Neuronal stem cell (in vitro differentiated cells): ENCODE measurements around the gene CT47C1.

Experiments used
- DNase-seq: peaks from one replicate; pipeline ENCODE4 v3.0.0-alpha.2; 2013; ENCODE audit warnings: low spot score
- H2AFZ ChIP-seq: one replicate; pipeline ENCODE4 v1.6.1; 2013; ENCODE audit warnings: mild to moderate bottlenecking, low read length, inconsistent platforms
- H2AK5ac ChIP-seq: 2 replicates; pipeline ENCODE4 v1.6.1; 2013; ENCODE audit warnings: low read depth, mild to moderate bottlenecking, inconsistent platforms, low read length, moderate library complexity, mixed read lengths
- H2BK120ac ChIP-seq: 2 replicates; pipeline ENCODE4 v1.6.1; 2013; ENCODE audit warnings: low read depth, mild to moderate bottlenecking, inconsistent platforms, low read length, moderate library complexity, mixed read lengths
- H2BK12ac ChIP-seq: one replicate; pipeline ENCODE4 v1.6.1; 2013; ENCODE audit warnings: low read length, inconsistent platforms
- H2BK15ac ChIP-seq: 2 replicates; pipeline ENCODE4 v1.6.1; 2013; ENCODE audit warnings: mild to moderate bottlenecking, low read length, inconsistent platforms, mixed read lengths
- H2BK5ac ChIP-seq: one replicate; pipeline ENCODE4 v1.6.1; 2013; ENCODE audit warnings: inconsistent platforms, mild to moderate bottlenecking, low read length, moderate library complexity
- H3K14ac ChIP-seq: one replicate; pipeline ENCODE4 v1.6.1; 2013; ENCODE audit warnings: low read length, inconsistent platforms
- H3K18ac ChIP-seq: 2 replicates; pipeline ENCODE4 v1.6.1; 2013; ENCODE audit warnings: low read length, inconsistent platforms
- H3K23ac ChIP-seq: 2 replicates; pipeline ENCODE4 v1.6.1; 2013; ENCODE audit warnings: low read depth, mild to moderate bottlenecking, mixed read lengths, low read length, inconsistent platforms; ENCODE audit not compliant: poor library complexity
- H3K27ac ChIP-seq: replicated peaks from 3 replicates; pipeline ENCODE4 v1.5.1; 2013; ENCODE audit warnings: low read length, inconsistent platforms
- H3K27me3 ChIP-seq, 3 experiments: 2 replicates each; pipeline ENCODE4 v1.6.1; 2013; ENCODE audit warnings: low read length in 3 of 3, mild to moderate bottlenecking in 2 of 3, inconsistent platforms in 1 of 3, low read depth in 1 of 3, mixed read lengths in 1 of 3, moderate library complexity in 1 of 3; ENCODE audit not compliant: control insufficient read depth in 3 of 3, insufficient read depth in 3 of 3
- H3K36me3 ChIP-seq, 2 donors: replicated peaks in 1 of 2; 2 replicates each; pipeline ENCODE4 v1.6.1; 2013; ENCODE audit warnings: low read length in 2 of 2; ENCODE audit not compliant: control insufficient read depth in 2 of 2, insufficient read depth in 2 of 2
- H3K4ac ChIP-seq: 2 replicates; pipeline ENCODE4 v1.6.1; 2013; ENCODE audit warnings: inconsistent platforms, mild to moderate bottlenecking, low read length, moderate library complexity
- H3K4me1 ChIP-seq, 2 donors: 1 replicate in 1 of 2; 2 replicates in 1 of 2; pipeline ENCODE4 v1.6.1; 2013; ENCODE audit warnings: low read length in 2 of 2, low read depth in 1 of 2; ENCODE audit not compliant: control insufficient read depth in 2 of 2, insufficient read depth in 1 of 2
- H3K4me2 ChIP-seq: one replicate; pipeline ENCODE4 v1.6.1; 2013; ENCODE audit warnings: mild to moderate bottlenecking, low read length, inconsistent platforms; ENCODE audit not compliant: insufficient read depth, poor library complexity, severe bottlenecking
- H3K4me3 ChIP-seq, 2 donors: 2 replicates each; pipeline ENCODE4 v1.5.1; 2013; ENCODE audit warnings: low read length in 2 of 2, mild to moderate bottlenecking in 2 of 2, inconsistent platforms in 1 of 2, moderate library complexity in 1 of 2
- H3K79me1 ChIP-seq: one replicate; pipeline ENCODE4 v1.6.1; 2013; ENCODE audit warnings: low read depth, mild to moderate bottlenecking, inconsistent platforms, low read length, moderate library complexity
- H3K9ac ChIP-seq: one replicate; pipeline ENCODE4 v1.6.1; 2013; ENCODE audit warnings: mild to moderate bottlenecking, low read depth, low read length, inconsistent platforms; ENCODE audit not compliant: poor library complexity
- H3K9me3 ChIP-seq, 2 donors: replicated peaks in 1 of 2; 2 replicates each; pipeline versions ENCODE3 to v1.6.1; 2013; ENCODE audit warnings: low read length in 2 of 2, mild to moderate bottlenecking in 2 of 2, inconsistent platforms in 1 of 2, low read depth in 1 of 2, mixed read lengths in 1 of 2, moderate library complexity in 1 of 2; ENCODE audit not compliant: control insufficient read depth in 2 of 2, insufficient read depth in 1 of 2
- H4K8ac ChIP-seq: one replicate; pipeline ENCODE4 v1.6.1; 2013; ENCODE audit warnings: low read depth, mild to moderate bottlenecking, inconsistent platforms, low read length, moderate library complexity
- H4K91ac ChIP-seq: one replicate; pipeline ENCODE4 v1.6.1; 2013; ENCODE audit warnings: low read length, low read depth, mild to moderate bottlenecking, inconsistent platforms; ENCODE audit not compliant: poor library complexity
- WGBS, 2 donors: extraction: QIAGEN DNeasy Blood & Tissue Kit; methylation state at CpG; one replicate each; pipeline ENCODE4 v1.1.7; 2013; ENCODE audit warnings: missing lambda C conversion rate in 2 of 2, mixed read lengths in 1 of 2; ENCODE audit not compliant: insufficient read length in 2 of 2, insufficient replicate concordance in 1 of 2; ENCODE audit errors: extremely low coverage in 2 of 2; 5-methylcytosine and 5-hydroxymethylcytosine counted together

CT47C1 gene

DNA sequence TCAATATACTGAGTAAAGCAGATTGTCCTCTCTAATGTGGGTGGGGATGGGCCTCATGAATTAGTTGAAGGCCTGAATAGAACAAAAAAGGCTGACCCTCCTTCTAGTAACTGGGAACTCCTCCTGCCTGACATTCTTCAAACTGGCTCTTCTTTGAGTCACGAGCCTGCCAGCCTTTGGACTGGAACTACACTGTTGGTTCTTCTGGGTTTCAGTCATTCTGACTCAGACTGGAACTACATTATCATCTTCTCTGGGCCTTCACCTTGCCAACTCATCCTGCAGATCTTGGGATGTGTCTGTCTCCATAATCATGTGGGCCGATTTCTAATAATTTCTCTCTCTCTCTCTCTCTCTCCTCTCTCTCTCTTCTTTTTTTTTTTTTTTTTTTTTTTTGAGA is 26.9 kb upstream of the CT47C1 start:
- WGBS, 2 donors, result no CpG with 5 or more reads among the region's 2 CpGs
- no peak overlapping the region for H3K14ac ChIP-seq

DNA sequence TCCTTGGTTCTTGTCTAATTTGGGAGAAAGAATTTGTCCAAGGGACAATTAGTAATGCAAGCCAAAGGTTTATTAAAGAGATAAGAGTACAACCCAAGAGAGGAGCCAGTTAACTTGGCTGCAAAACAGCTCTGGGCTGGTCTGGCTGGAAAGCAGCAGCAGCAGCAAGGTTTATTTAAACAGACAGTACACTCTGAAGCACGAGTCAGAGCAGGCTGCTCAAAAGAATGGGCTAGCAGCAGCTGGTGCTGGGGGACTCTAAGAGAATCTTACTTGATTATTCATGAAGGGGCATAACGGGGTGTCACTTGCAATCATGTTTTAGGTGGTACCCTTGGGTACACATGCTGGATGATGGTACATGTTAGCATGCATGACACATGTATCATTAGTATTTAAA is 17.1 kb upstream of the CT47C1 start:
- no CpG with 5 or more reads among the region's 2 CpGs for WGBS, 2 donors
- no peaks in the 10 kb centered on the region for H3K79me1 ChIP-seq
- no peak overlapping the region for H2AFZ ChIP-seq

More for the DNA sequence above, 26.9 kb upstream of the CT47C1 start:
- no peak overlapping the region for H4K91ac ChIP-seq
- H3K9me3 ChIP-seq, result no peaks in the 10 kb centered on the region
- H3K27me3 ChIP-seq, result peaks cover 0 to 5% (median 0%) of the 10 kb centered on the region in 3 experiments
- H3K4ac ChIP-seq, result no peak overlapping the region
- no peak overlapping the region for H2AK5ac ChIP-seq
- H3K79me1 ChIP-seq, result no peaks in the 10 kb centered on the region
- H2BK5ac ChIP-seq, result no peak overlapping the region
- H2BK15ac ChIP-seq, result no peak overlapping the region
- no peak overlapping the region for H3K9ac ChIP-seq
- no peak overlapping the region for H3K18ac ChIP-seq
- no peak for DNase-seq
- no peak overlapping the region for H3K4me3 ChIP-seq
- no peaks in the 10 kb centered on the region for H3K36me3 ChIP-seq
- peaks cover 0 to 3% of the 10 kb centered on the region in 2 donors for H3K4me1 ChIP-seq
- no peak overlapping the region for H3K4me2 ChIP-seq
- no peak overlapping the region for H2AFZ ChIP-seq
- H4K8ac ChIP-seq, result no peak overlapping the region
- no peak overlapping the region for H2BK120ac ChIP-seq
- H2BK12ac ChIP-seq, result no peak overlapping the region
- H3K23ac ChIP-seq, result no peak overlapping the region
- H3K27ac ChIP-seq, result no peak overlapping the region

DNA sequence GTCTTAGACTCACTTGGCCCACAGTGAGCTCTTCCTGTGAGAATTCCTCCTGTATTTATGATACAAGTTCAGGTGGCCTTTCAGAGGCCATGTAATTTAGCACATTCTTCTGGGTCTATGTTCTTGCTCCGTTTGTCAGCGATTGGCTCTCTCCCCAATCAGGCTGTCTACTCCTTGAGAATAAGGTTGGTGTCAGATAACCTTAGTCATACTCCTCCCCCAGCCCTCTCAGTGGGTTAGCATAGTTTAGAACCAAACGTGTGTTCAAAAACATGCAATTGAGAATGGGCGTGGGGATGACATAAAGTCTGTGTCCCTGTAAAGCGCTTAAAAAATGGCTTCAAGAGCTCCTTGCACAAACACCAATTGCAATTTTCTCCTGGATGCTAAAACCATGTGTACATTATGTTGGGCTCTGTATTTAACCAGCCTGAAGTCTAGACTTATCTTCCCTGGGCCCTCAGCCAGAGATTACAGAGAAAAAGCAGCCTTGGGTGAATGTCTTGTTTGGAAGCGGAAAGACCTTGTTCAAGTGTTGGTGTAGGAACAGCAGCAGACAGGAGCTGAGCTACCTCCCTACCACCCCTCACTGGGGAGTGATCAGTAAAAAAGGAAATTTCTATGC is 9.9 kb upstream of the CT47C1 start:
- no peak overlapping the region for H3K18ac ChIP-seq
- H4K8ac ChIP-seq, result no peak overlapping the region
- WGBS, 2 donors, result no CpG with 5 or more reads among the region's 6 CpGs
- H3K27ac ChIP-seq, result no peak overlapping the region
- H2AFZ ChIP-seq, result no peak overlapping the region
- H3K14ac ChIP-seq, result no peak overlapping the region
- H3K36me3 ChIP-seq, result no peaks in the 10 kb centered on the region
- no peak overlapping the region for H2AK5ac ChIP-seq
- H3K4ac ChIP-seq, result no peak overlapping the region
- H3K27me3 ChIP-seq, result no peaks in the 10 kb centered on the region
- H3K4me1 ChIP-seq, result peaks cover 0 to 3% of the 10 kb centered on the region in 2 donors
- DNase-seq, result peak; percentile 5
- no peak overlapping the region for H2BK12ac ChIP-seq
- H3K23ac ChIP-seq, result no peak overlapping the region
- H4K91ac ChIP-seq, result no peak overlapping the region
- no peak overlapping the region for H3K4me2 ChIP-seq
- no peaks in the 10 kb centered on the region for H3K9me3 ChIP-seq
- no peak overlapping the region for H3K9ac ChIP-seq
- H3K79me1 ChIP-seq, result no peaks in the 10 kb centered on the region
- no peak overlapping the region for H2BK15ac ChIP-seq
- H2BK5ac ChIP-seq, result no peak overlapping the region
- H2BK120ac ChIP-seq, result no peak overlapping the region
- no peak overlapping the region for H3K4me3 ChIP-seq

More for the DNA sequence above, 17.1 kb upstream of the CT47C1 start:
- H4K8ac ChIP-seq, result no peak overlapping the region
- H3K14ac ChIP-seq, result no peak overlapping the region
- H3K9ac ChIP-seq, result no peak overlapping the region
- H2BK5ac ChIP-seq, result no peak overlapping the region
- H2BK12ac ChIP-seq, result no peak overlapping the region
- peaks cover 0 to 4% of the 10 kb centered on the region in 2 donors for H3K4me1 ChIP-seq
- H2AK5ac ChIP-seq, result no peak overlapping the region
- H3K27me3 ChIP-seq, result peaks cover 0 to 5% (median 0%) of the 10 kb centered on the region in 3 experiments
- no peak for DNase-seq
- H3K18ac ChIP-seq, result no peak overlapping the region
- no peak overlapping the region for H3K4me2 ChIP-seq
- H3K23ac ChIP-seq, result no peak overlapping the region
- H4K91ac ChIP-seq, result no peak overlapping the region
- H3K9me3 ChIP-seq, result no peaks in the 10 kb centered on the region
- H2BK120ac ChIP-seq, result no peak overlapping the region
- no peak overlapping the region for H3K4me3 ChIP-seq
- H3K27ac ChIP-seq, result no peak overlapping the region
- no peak overlapping the region for H3K4ac ChIP-seq
- H2BK15ac ChIP-seq, result no peak overlapping the region
- H3K36me3 ChIP-seq, result no peaks in the 10 kb centered on the region

DNA sequence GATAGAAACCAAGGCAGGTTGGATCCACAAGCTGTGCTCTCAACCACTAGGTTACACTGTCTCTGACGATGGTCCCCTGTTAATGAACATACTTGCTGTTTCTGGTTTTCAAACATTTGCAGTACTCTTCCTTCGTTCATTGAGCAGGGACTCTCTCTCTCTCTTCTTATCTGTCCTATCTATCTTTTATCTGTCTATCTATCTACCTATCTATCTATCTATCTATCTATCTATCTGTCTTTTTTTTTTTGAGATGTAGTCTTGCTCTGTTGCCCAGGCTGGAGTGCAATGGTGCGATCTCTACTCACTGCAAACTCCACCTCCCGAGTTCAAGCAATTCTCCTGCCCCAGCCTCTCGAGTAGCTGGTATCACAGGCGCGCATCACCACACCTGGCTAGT is 9.4 kb upstream of the CT47C1 start:
- Histone ChIP-seq H3K27me3 (no peaks in the 10 kb centered on the region), H3K23ac (no peak overlapping the region), H3K14ac (no peak overlapping the region), H4K91ac (no peak overlapping the region), H2AK5ac (no peak overlapping the region), H2BK12ac (no peak overlapping the region), H2BK120ac (no peak overlapping the region), H3K9ac (no peak overlapping the region), H2AFZ (no peak overlapping the region), H3K18ac (no peak overlapping the region), H2BK15ac (no peak overlapping the region), H3K4ac (no peak overlapping the region), H3K9me3 (no peaks in the 10 kb centered on the region), H3K4me2 (no peak overlapping the region), H3K36me3 (no peaks in the 10 kb centered on the region), H3K27ac (no peak overlapping the region), H3K4me3 (no peak overlapping the region), H2BK5ac (no peak overlapping the region), H3K79me1 (no peaks in the 10 kb centered on the region), H4K8ac (no peak overlapping the region), H3K4me1 (peaks cover 0 to 3% of the 10 kb centered on the region in 2 donors)
- WGBS, 2 donors, result no CpG with 5 or more reads among the region's 7 CpGs
- no peak for DNase-seq
